Osteocyte (in vitro differentiated cells): ENCODE results near the gene TPCN2. TPM values are rescaled to one million over a fixed set of nuclear protein-coding genes. Genes with fewer than 3 reads are reported as not detected.

Source experiments
- DNase-seq: peaks from one replicate; pipeline ENCODE4 v3.0.0; 2021; ENCODE audit warnings: mixed read lengths; ENCODE audit not compliant: unreplicated experiment; ENCODE audit errors: extremely low spot score
- H3K27ac Mint-ChIP-seq: one replicate; pipeline ENCODE4 v1.8.0; 2021; ENCODE audit warnings: mild to moderate bottlenecking, mixed read lengths; ENCODE audit not compliant: unreplicated experiment
- H3K27me3 Mint-ChIP-seq: one replicate; pipeline ENCODE4 v1.8.0; 2021; ENCODE audit warnings: mixed read lengths; ENCODE audit not compliant: unreplicated experiment
- H3K36me3 Mint-ChIP-seq: one replicate; pipeline ENCODE4 v1.8.0; 2021; ENCODE audit warnings: mixed read lengths; ENCODE audit not compliant: unreplicated experiment
- H3K4me1 Mint-ChIP-seq: one replicate; pipeline ENCODE4 v1.8.0; 2021; ENCODE audit warnings: mixed read lengths; ENCODE audit not compliant: unreplicated experiment
- H3K4me3 Mint-ChIP-seq: one replicate; pipeline ENCODE4 v1.8.0; 2021; ENCODE audit warnings: mild to moderate bottlenecking, moderate library complexity, mixed read lengths; ENCODE audit not compliant: unreplicated experiment
- H3K9me3 Mint-ChIP-seq: one replicate; pipeline ENCODE4 v1.8.0; 2021; ENCODE audit warnings: mixed read lengths; ENCODE audit not compliant: unreplicated experiment
- CTCF ChIP-seq: fragments of 200-600 bp; sonication (generic); IDR thresholded peaks from 2 replicates; pipeline ENCODE4 v1.5.0; 2021; ENCODE audit warnings: antibody characterized with exemption, mild to moderate bottlenecking, moderate library complexity
- total RNA-seq: library from RNA; stranded (reverse); gene quantifications from 2 replicates; pipeline ENCODE4 v1.2.1, GENCODE V29; 2021

TPCN2 gene
- total RNA-seq, 1 donor from 2014 or later: 22.4 TPM

GRCh38 chr11:69164824-69165223 is 116.1 kb downstream of the TPCN2 start:
- no peak overlapping the region for H3K27ac Mint-ChIP-seq
- no peaks in the 10 kb centered on the region for H3K27me3 Mint-ChIP-seq
- DNase-seq: no peak
- H3K9me3 Mint-ChIP-seq: peaks cover 18% of the 10 kb centered on the region
- peaks cover 31% of the 10 kb centered on the region for H3K4me1 Mint-ChIP-seq
- no peak for TF ChIP-seq CTCF
- H3K36me3 Mint-ChIP-seq: no peaks in the 10 kb centered on the region
- H3K4me3 Mint-ChIP-seq: no peak overlapping the region

DNA sequence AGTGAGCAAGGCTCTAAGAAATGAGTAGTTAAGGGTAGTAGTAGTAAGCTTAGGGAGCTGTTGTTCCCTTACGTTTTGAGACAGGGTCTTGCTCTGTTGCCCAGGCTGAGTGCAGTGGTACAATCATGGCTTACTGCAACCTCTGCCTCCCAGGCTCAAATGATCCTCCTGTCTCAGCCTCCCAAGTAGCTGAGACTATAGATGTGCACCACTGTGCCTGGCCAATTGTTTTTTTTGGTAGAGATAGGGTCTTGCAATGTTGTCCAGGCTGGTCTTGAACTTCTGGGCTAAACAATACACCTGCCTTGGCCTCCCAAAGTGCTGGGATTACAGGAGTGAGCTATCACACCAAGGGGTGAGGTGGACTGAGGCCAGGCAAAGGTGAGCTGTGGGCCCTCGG is 117.0 kb downstream of the TPCN2 start:
- Mint-ChIP-seq H3K27me3 (no peaks in the 10 kb centered on the region), H3K9me3 (peaks cover 18% of the 10 kb centered on the region), H3K4me1 (peaks cover 28% of the 10 kb centered on the region), H3K36me3 (no peaks in the 10 kb centered on the region), H3K27ac (no peak overlapping the region), H3K4me3 (no peak overlapping the region)
- no peak for TF ChIP-seq CTCF
- no peak for DNase-seq

DNA sequence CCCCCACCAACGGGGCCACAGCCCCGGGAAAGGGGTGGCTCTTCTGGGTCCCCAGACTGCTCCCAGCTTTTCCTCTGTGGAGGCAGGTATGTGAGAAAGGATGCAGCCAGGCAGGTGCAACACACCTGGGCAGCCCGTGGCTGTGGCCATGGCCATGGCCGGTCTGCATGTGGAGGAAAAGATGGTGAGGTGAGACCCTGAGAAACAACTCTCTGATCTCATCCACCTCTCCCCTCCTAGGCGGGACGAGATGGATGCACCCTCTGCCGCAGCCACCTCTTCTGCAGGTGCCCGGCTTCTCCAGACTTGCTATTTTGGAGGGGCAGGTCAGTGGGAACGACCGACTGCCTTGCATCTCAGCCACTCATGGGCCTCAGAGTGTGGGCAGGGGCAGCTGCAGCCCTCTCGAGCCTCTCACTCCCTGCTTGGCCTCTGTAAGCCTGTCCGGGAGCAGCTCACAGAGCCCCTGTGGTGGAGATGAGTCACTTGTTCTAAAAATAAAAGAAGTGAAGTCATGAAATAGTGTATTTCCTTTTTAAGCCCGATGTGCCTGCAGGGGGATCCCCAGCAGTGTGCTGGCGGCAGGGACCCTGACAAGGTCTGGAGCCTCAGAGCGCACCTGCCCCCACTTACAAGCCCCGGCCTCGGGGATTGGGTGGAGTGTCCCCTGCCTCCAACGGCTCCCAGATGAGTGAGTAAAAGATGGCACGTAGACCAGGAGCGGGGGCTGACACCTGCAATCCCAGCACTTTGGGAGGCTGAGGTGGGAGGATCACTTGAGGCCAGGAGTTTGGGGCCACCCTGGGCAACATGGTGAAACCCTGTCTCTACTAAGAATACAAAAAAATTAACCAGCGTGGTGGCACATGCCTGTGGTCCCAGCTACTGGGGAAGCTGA is 117.7 kb downstream of the TPCN2 start:
- peak overlapping the region; percentile 48 for H3K4me3 Mint-ChIP-seq
- peak; percentile 45 for TF ChIP-seq CTCF
- peak overlapping the region; percentile 79 for H3K27ac Mint-ChIP-seq
- H3K36me3 Mint-ChIP-seq: no peaks in the 10 kb centered on the region
- peaks cover 18% of the 10 kb centered on the region for H3K9me3 Mint-ChIP-seq
- no peak for DNase-seq
- H3K27me3 Mint-ChIP-seq: no peaks in the 10 kb centered on the region
- peaks cover 22% of the 10 kb centered on the region for H3K4me1 Mint-ChIP-seq

DNA sequence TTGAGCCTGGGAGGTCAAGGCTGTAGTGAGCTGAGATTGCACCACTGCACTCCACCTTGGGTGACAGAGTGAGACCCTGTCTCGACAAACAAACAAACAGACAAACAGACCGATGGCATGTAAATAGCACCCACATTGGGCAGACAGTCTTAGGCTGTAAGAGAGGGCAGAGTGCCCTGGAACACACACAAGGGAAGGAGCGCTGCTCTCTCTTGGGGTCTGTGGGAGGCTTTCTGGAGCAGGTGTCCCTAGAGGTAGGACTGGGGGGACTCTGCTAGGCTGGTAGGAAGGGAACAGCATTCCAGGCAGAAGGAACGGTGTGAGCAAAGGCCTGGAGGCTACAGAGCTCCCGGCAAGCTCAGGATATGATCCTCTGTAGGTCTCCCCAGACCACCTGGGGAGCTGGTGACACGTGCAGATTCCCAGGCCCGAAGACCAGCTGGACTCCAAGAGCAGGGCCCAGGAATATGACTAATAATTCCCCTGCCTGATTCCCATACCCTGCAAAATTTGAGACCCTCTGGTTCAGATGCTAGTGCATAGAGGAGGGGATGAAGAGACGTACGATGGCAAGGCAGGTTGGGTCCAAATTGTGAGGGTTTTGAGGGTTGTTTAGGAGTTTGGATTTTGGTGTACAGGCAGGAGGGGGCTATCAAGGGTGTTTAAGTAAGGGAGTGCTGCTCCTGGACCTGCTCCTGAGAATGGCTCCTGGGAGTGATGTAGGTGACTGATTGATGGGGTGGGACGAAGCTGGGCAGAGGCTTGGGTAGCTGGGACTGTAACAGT is 118.6 kb downstream of the TPCN2 start:
- H3K9me3 Mint-ChIP-seq: peaks cover 17% of the 10 kb centered on the region
- peak overlapping the region; percentile 79 for H3K27ac Mint-ChIP-seq
- no peak for TF ChIP-seq CTCF
- no peak for DNase-seq
- H3K4me3 Mint-ChIP-seq: no peak overlapping the region
- peaks cover 19% of the 10 kb centered on the region for H3K4me1 Mint-ChIP-seq
- no peaks in the 10 kb centered on the region for H3K36me3 Mint-ChIP-seq
- H3K27me3 Mint-ChIP-seq: no peaks in the 10 kb centered on the region
